K562 (cell line): ENCODE results near the gene PLAAT3. TPM values are rescaled to one million over a fixed set of nuclear protein-coding genes. Genes with fewer than 3 reads are reported as not detected.

Source experiments
- CHCHD3 ChIP-seq: fragments of 250-450 bp; sonication (Bioruptor Pico); IDR thresholded peaks from 2 replicates; pipeline ENCODE4 v2.1.2; 2022; ENCODE audit warnings: mild to moderate bottlenecking
- CUX1 ChIP-seq: fragments of 200-800 bp; sonication (Bioruptor generic); IDR thresholded peaks from 2 replicates; pipeline ENCODE4 v1.6.1; 2016; ENCODE audit warnings: missing genetic modification characterization, missing compliant biosample characterization
- E2F4 ChIP-seq: sonication (generic); formaldehyde crosslinking; IDR thresholded peaks from 2 replicates; pipeline ENCODE4 v1.8.0; 2022; ENCODE audit warnings: mild to moderate bottlenecking, low read depth, missing genetic modification reagents
- EZH2 ChIP-seq: IDR thresholded peaks from 2 replicates; pipeline ENCODE4 v1.6.1; 2012; ENCODE audit warnings: low read depth, mild to moderate bottlenecking, inconsistent platforms, low read length, borderline replicate concordance
- GTF2A2 ChIP-seq: IDR thresholded peaks from 2 replicates; pipeline ENCODE4 v1.6.1; 2016; ENCODE audit warnings: mild to moderate bottlenecking, missing genetic modification characterization, missing compliant biosample characterization
- KAT2B ChIP-seq: IDR thresholded peaks from one replicate; pipeline ENCODE4 v1.6.1; 2012; ENCODE audit warnings: low read depth, mild to moderate bottlenecking, control low read depth, inconsistent platforms, low read length, moderate library complexity
- KDM5B ChIP-seq: fragments of 200-600 bp; sonication (generic); IDR thresholded peaks from 2 replicates; pipeline ENCODE4 v1.6.1; 2012; ENCODE audit warnings: low read depth, mild to moderate bottlenecking, moderate library complexity, low read length, control low read depth, inconsistent platforms; ENCODE audit not compliant: insufficient replicate concordance
- NR4A1 ChIP-seq, 2 experiments: fragments of 250-450 bp in 1 of 2; fragments of 450-650 bp in 1 of 2; sonication (Bioruptor Pico) in 1 of 2; IDR thresholded peaks; 2 replicates each; pipeline versions ENCODE4 v1.4.0 to v1.6.1; 2016 to 2020; ENCODE audit warnings: mild to moderate bottlenecking in 2 of 2, missing compliant biosample characterization in 1 of 2, missing genetic modification characterization in 1 of 2, moderate library complexity in 1 of 2
- SAFB2 ChIP-seq: fragments of 200-400 bp; formaldehyde crosslinking; IDR thresholded peaks from 2 replicates; pipeline ENCODE4 v1.6.1; 2018; ENCODE audit warnings: borderline replicate concordance, low read length, low read depth, moderate library complexity; ENCODE audit not compliant: severe bottlenecking
- SIRT6 ChIP-seq: IDR thresholded peaks from one replicate; pipeline ENCODE4 v1.6.1; 2012; ENCODE audit warnings: low read depth, mild to moderate bottlenecking, control low read depth, inconsistent platforms, low read length, moderate library complexity
- TAF7 ChIP-seq: fragments of 450-650 bp; IDR thresholded peaks from 2 replicates; pipeline ENCODE4 v1.6.1; 2016; ENCODE audit warnings: missing genetic modification characterization, missing compliant biosample characterization
- TCF3 ChIP-seq: sonication (generic); formaldehyde crosslinking; IDR thresholded peaks from 2 replicates; pipeline ENCODE4 v1.4.0; 2020; ENCODE audit warnings: mild to moderate bottlenecking, missing genetic modification reagents
- ZMIZ1 ChIP-seq, 2 experiments: fragments of 150-350 bp in 1 of 2; IDR thresholded peaks; 2 replicates each; pipeline ENCODE4 v1.6.1; 2012 to 2016; ENCODE audit warnings: low read depth in 2 of 2, low read length in 2 of 2, mild to moderate bottlenecking in 1 of 2, moderate library complexity in 1 of 2
- ZNF280B ChIP-seq: fragments of 250-450 bp; sonication (Bioruptor Pico); IDR thresholded peaks from 2 replicates; pipeline ENCODE4 v1.5.1; 2021; ENCODE audit warnings: mild to moderate bottlenecking
- ZNF3 ChIP-seq: fragments of 250-450 bp; sonication (Bioruptor Pico); IDR thresholded peaks from 2 replicates; pipeline ENCODE4 v1.5.0; 2021; ENCODE audit warnings: mild to moderate bottlenecking, moderate library complexity
- ZNF445 ChIP-seq: fragments of 250-450 bp; sonication (Bioruptor Pico); IDR thresholded peaks from 2 replicates; pipeline ENCODE4 v1.4.0; 2020; ENCODE audit warnings: low read depth, mild to moderate bottlenecking, moderate library complexity
- polyA plus RNA-seq, 8 experiments: library from polyadenylated mRNA; depleted of rRNA in 4 of 8; stranded (reverse) in 5 of 8; unstranded in 3 of 8; fragments of >200 nt; fragmentation: Nextera tagmentation in 2 of 8; fragmentation: Illumina TruSeq in 1 of 8; extraction: Ambion mirVana in 2 of 8; extraction: Trizol in 1 of 8; gene quantifications; 2 replicates each; pipeline versions ENCODE4 v1.2.1 to v1.2.3, GENCODE V29; 2011 to 2014; ENCODE audit warnings: inconsistent platforms in 1 of 8, missing spikeins in 1 of 8
- total RNA-seq, 7 experiments: library from RNA; depleted of rRNA in 6 of 7; stranded (reverse); fragments of >200 nt in 6 of 7; fragmentation: Illumina TruSeq in 2 of 7; extraction: Trizol in 2 of 7; gene quantifications; 2 replicates each; pipeline versions ENCODE4 v1.2.1 to v1.2.3, GENCODE V29; 2011 to 2021; ENCODE audit warnings: low replicate concordance in 1 of 7

PLAAT3 gene
- total and polyA plus RNA-seq, 9 of the 15 experiments (the other 6 are each of a cell fraction or from before 2014, with no cell fraction given) = 0.80 to 2.7 (median 1.4) TPM

- TF ChIP-seq KAT2B (no peak), SIRT6 (no peak), TCF3 (peak; percentile 81), ZMIZ1 (IDR thresholded peaks at IDR 0.05; ENCODE audit: low read depth in 2 of 2, low read length in 2 of 2) (no peak), CUX1 (CRISPR knock-in tag) (no peak), ZNF445 (CRISPR knock-in tag) (no peak), KDM5B (no peak), E2F4 (no peak), TAF7 (tag) (no peak), GTF2A2 (tag) (no peak), ZNF280B (CRISPR knock-in tag) (no peak), CHCHD3 (CRISPR knock-in tag) (no peak), ZNF3 (CRISPR knock-in tag) (no peak), SAFB2 (no peak), EZH2 (no peak), NR4A1 (CRISPR knock-in tag; IDR thresholded peaks at IDR 0.05) (no peak), NR4A1 (tag; IDR thresholded peaks at IDR 0.05) (no peak)
Observed at GRCh38 chr11:63614136-63614671, at the start of gene PLAAT3 (continued).
